Progenitor cell of endocrine pancreas (in vitro differentiated cells): Measurements from ENCODE around the gene MOGAT2. TPM values are rescaled to one million over a fixed set of nuclear protein-coding genes. Genes with fewer than 3 reads are reported as not detected.
"Not testable (repeated sequence)": the region's sequence is repeated elsewhere in the genome, so short reads cannot be mapped to it uniquely, and the experiment has no call there.

ENCODE experiments used
- DNase-seq: peaks from one replicate; pipeline ENCODE4 v3.0.0; 2021; ENCODE audit warnings: low spot score; ENCODE audit not compliant: unreplicated experiment
- H3K27ac Mint-ChIP-seq: 2 replicates; pipeline ENCODE4 v1.8.0; 2021; ENCODE audit warnings: mild to moderate bottlenecking, moderate library complexity, mixed read lengths
- H3K27me3 Mint-ChIP-seq: 2 replicates; pipeline ENCODE4 v1.8.0; 2021; ENCODE audit warnings: mixed read lengths
- H3K36me3 Mint-ChIP-seq: 2 replicates; pipeline ENCODE4 v1.8.0; 2022; ENCODE audit warnings: mixed read lengths; ENCODE audit not compliant: insufficient read depth
- H3K4me1 Mint-ChIP-seq: 2 replicates; pipeline ENCODE4 v1.8.0; 2021; ENCODE audit warnings: low read depth, mixed read lengths
- H3K4me3 Mint-ChIP-seq: 2 replicates; pipeline ENCODE4 v1.8.0; 2021; ENCODE audit warnings: low read depth, mild to moderate bottlenecking, moderate library complexity, mixed read lengths
- H3K9me3 Mint-ChIP-seq: 2 replicates; pipeline ENCODE4 v1.8.0; 2021; ENCODE audit warnings: low read depth, mixed read lengths
- CTCF ChIP-seq: fragments of 200-600 bp; sonication (generic); IDR thresholded peaks from one replicate; pipeline ENCODE4 v1.5.0; 2021; ENCODE audit warnings: antibody characterized with exemption, mild to moderate bottlenecking; ENCODE audit not compliant: unreplicated experiment
- total RNA-seq: library from RNA; stranded (reverse); gene quantifications from 2 replicates; pipeline ENCODE4 v1.2.1, GENCODE V29; 2021

The MOGAT2 gene
- total RNA-seq, 1 donor from 2014 or later, result not detected

GRCh38 chr11:75677909-75678308 is 39.7 kb upstream of the MOGAT2 start:
- H3K9me3 Mint-ChIP-seq, result peaks cover 7% of the 10 kb centered on the region
- DNase-seq, result no peak
- H3K27me3 Mint-ChIP-seq, result peaks cover 27% of the 10 kb centered on the region
- no peak overlapping the region for H3K27ac Mint-ChIP-seq
- TF ChIP-seq CTCF, result no peak
- H3K4me3 Mint-ChIP-seq, result no peak overlapping the region
- H3K4me1 Mint-ChIP-seq, result no peaks in the 10 kb centered on the region
- no peaks in the 10 kb centered on the region for H3K36me3 Mint-ChIP-seq

GRCh38 chr11:75678620-75679259 is 38.9 kb upstream of the MOGAT2 start:
- peaks cover 27% of the 10 kb centered on the region for H3K27me3 Mint-ChIP-seq

GRCh38 chr11:75679566-75679965 is 38.1 kb upstream of the MOGAT2 start:
- no peak for TF ChIP-seq CTCF
- DNase-seq, result no peak
- Mint-ChIP-seq H3K36me3 (peaks cover 1% of the 10 kb centered on the region), H3K4me3 (no peak overlapping the region), H3K27ac (no peak overlapping the region), H3K4me1 (no peaks in the 10 kb centered on the region), H3K9me3 (peaks cover 11% of the 10 kb centered on the region), H3K27me3 (peaks cover 27% of the 10 kb centered on the region)

More at GRCh38 chr11:75678620-75679259, 38.9 kb upstream of the MOGAT2 start:
- Mint-ChIP-seq H3K27ac (no peak overlapping the region), H3K9me3 (peaks cover 15% of the 10 kb centered on the region), H3K36me3 (peaks cover 1% of the 10 kb centered on the region), H3K4me1 (no peaks in the 10 kb centered on the region), H3K4me3 (no peak overlapping the region)
- no peak for TF ChIP-seq CTCF
- no peak for DNase-seq

- H3K4me3 Mint-ChIP-seq, H3K27ac Mint-ChIP-seq, H3K36me3 Mint-ChIP-seq, DNase-seq, H3K4me1 Mint-ChIP-seq: not testable (repeated sequence)
- Mint-ChIP-seq H3K9me3 (peaks cover 32% of the 10 kb centered on the region), H3K27me3 (peaks cover 10% of the 10 kb centered on the region)
These were observed 33.8 kb upstream of the MOGAT2 start for GRCh38 chr11:75683856-75684255.

- TF ChIP-seq CTCF, result no peak
- Mint-ChIP-seq H3K36me3 (peaks cover 4% of the 10 kb centered on the region), H3K4me1 (no peaks in the 10 kb centered on the region), H3K27me3 (peaks cover 14% of the 10 kb centered on the region), H3K27ac (no peak overlapping the region), H3K9me3 (peaks cover 16% of the 10 kb centered on the region), H3K4me3 (no peak overlapping the region)
- DNase-seq, result no peak
These were observed 27.6 kb upstream of the MOGAT2 start for GRCh38 chr11:75689863-75690609.
